Activated T-helper 1 cell treated with anti-CD3 and anti-CD28 coated beads, Interleukin-2, amount 50 U/mL, for 16 hours (primary cell): ENCODE measurements around the gene PYCARD.
A peak's percentile ranks its signal among the peaks of the same experiment; 100 is the strongest.
"Not testable (repeated sequence)": the region's sequence is repeated elsewhere in the genome, so short reads cannot be mapped to it uniquely, and the experiment has no call there.

Experiments
- DNase-seq, 2 donors: peaks; one replicate each; pipeline ENCODE4 v3.0.0-alpha.2; 2020; ENCODE audit warnings: low read depth in 1 of 2, low spot score in 1 of 2

PYCARD gene

GRCh38 chr16:31191697-31192428 is 10.7 kb downstream of the PYCARD start:
- no peak for DNase-seq

- no peak for DNase-seq
Observed at GRCh38 chr16:31190818-31191444, 11.6 kb downstream of the PYCARD start.

- no peak for DNase-seq
Observed at GRCh38 chr16:31190061-31190460, 12.5 kb downstream of the PYCARD start.

- DNase-seq, result no peak
Observed at GRCh38 chr16:31189412-31189778, 13.2 kb downstream of the PYCARD start.

GRCh38 chr16:31188450-31189411 is 13.8 kb downstream of the PYCARD start:
- DNase-seq, result no peak

- DNase-seq, result no peak
Observed at GRCh38 chr16:31187808-31188189, 14.8 kb downstream of the PYCARD start.

- DNase-seq, result no peak
Observed at GRCh38 chr16:31186930-31187807, 15.4 kb downstream of the PYCARD start.

GRCh38 chr16:31186176-31186575 is 16.4 kb downstream of the PYCARD start:
- DNase-seq, result no peak

GRCh38 chr16:31185339-31185738 is 17.2 kb downstream of the PYCARD start:
- DNase-seq, result no peak

- no peak for DNase-seq
Observed at GRCh38 chr16:31184888-31185287, 17.7 kb downstream of the PYCARD start.

GRCh38 chr16:31183432-31184428 is 18.8 kb downstream of the PYCARD start:
- no peak for DNase-seq

GRCh38 chr16:31182391-31182790 is 20.2 kb downstream of the PYCARD start:
- no peak for DNase-seq

- no peak for DNase-seq
Observed at GRCh38 chr16:31181102-31181830, 21.3 kb downstream of the PYCARD start.

- DNase-seq, result peak; percentile 88 to 89
Observed at GRCh38 chr16:31179747-31180459, 22.7 kb downstream of the PYCARD start, which contains the start of gene FUS. Gene FUS, plus strand, starts transcription at chr16:31180139. Its CDS starts 76 bp downstream, at chr16:31180215.

- no peak for DNase-seq
Observed at GRCh38 chr16:31179219-31179746, 23.3 kb downstream of the PYCARD start.

- peak; percentile 16 to 17 for DNase-seq
Observed at GRCh38 chr16:31177136-31177535, 25.4 kb downstream of the PYCARD start.

- not testable (repeated sequence) for DNase-seq
Observed at GRCh38 chr16:31170048-31170447, 32.5 kb downstream of the PYCARD start.

GRCh38 chr16:31168848-31169247 is 33.7 kb downstream of the PYCARD start:
- DNase-seq, result no peak
